NCI-H146 treated with DMSO at 0.1 percent for 48 hours (cell line): Measurements from ENCODE around the gene GPR21.

Source experiments
- DNase-seq: peaks from one replicate; lab custom pipeline; 2025; ENCODE audit not compliant: unreplicated experiment; lab: John Stamatoyannopoulos, UW

Gene GPR21

DNA sequence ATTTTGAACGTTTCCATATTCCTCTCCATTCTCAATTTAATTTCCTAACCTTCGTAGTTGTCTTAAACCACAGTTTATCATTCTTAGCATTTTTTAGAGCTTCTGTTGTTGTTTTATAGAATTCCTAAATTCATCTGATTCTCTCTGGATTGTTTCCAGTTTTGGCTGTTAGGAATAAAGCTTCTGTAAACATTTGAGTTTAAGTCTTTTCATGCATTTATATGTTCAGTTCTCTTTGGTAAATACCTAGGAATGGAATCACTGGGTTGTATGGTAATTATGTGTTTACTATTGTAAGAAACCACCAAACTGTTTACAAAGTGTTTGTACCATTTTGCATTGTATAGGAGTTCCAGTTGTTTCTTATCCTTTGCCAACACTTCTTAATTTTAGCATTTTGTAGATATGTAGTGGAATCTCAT, 29.7 kb downstream of the GPR21 start:
- no peak for DNase-seq

DNA sequence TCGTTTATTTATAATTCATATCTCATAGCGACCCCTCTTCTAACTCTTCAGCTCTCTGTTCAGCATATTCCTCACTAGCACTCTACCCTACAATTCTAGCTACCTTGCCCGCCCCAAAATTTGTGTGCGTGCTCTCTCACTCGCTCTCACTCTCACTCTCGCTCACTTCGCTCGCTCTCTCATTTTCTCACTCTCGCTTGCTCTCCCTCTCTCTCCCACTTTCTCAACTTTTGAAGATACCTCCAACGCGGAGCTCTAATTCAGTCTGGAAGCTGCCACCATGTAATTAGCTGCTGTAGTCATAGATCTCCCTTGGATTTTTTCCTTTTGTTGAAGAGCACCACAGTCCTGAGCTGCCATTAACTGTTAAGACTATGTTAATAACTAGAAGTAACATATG, 30.4 kb downstream of the GPR21 start:
- no peak for DNase-seq

GRCh38 chr9:123064716-123065115, 31.2 kb downstream of the GPR21 start:
- DNase-seq, result no peak

DNA sequence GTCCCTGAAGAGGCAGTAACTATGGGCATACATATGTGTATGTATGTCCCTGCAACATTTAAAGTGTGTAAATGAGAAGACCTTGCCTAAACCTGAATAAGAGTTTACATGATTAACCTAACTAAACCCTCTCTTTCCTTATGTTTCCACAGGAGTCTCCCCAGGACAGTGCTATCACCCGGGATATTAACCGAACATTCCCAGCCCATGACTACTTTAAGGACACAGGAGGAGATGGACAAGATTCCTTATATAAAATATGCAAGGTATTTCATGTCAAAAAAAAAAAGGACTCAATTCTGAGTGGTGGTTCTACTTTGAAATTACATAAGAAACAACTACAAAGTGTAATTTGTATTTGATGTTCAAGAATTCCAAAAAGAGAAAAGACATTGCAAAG, 31.7 kb downstream of the GPR21 start:
- no peak for DNase-seq

DNA sequence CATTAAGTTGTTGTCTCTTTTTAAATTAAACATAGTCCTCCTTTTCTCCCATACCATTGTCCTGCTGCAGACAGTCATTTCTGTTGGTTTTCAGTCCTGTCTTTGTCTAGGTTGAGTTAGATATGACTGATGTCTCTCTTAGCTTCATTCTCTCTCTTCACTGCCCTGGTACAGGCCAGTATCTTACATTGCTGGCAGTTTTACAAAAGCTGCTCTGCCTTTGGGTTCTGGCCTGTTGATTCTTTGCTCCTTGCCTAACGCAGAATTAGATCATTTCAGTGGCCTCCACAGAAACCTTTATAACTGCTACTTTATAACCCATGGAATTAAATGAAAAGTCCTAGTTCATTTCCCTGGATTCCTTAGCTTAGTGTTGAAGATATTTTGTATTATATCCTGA, 33.7 kb downstream of the GPR21 start:
- DNase-seq, result no peak

- no peak for DNase-seq
These were observed 35.6 kb downstream of the GPR21 start for GRCh38 chr9:123069010-123069481.

DNA sequence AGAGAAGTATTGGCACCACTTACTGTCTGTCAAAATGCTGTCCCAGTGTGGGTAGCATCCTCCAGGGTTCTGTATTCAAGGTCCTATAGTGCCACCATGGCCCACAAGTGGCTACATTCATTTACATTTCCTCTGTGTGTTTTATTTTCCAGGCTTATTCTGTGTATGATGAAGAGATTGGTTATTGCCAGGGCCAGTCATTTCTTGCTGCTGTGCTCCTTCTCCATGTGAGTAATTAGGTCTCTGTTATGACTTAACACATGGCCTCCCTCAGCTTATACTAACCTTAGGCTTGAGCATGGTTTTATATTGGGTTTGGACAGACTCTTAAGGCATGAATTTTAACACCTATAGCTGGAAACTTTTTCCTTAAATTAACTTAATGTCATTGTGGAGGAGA, 36.7 kb downstream of the GPR21 start:
- DNase-seq, result no peak

GRCh38 chr9:123072407-123072995, 39.0 kb downstream of the GPR21 start:
- no peak for DNase-seq

GRCh38 chr9:123073441-123073840, 40.0 kb downstream of the GPR21 start:
- no peak for DNase-seq

GRCh38 chr9:123073991-123074422, 40.5 kb downstream of the GPR21 start:
- no peak for DNase-seq

DNA sequence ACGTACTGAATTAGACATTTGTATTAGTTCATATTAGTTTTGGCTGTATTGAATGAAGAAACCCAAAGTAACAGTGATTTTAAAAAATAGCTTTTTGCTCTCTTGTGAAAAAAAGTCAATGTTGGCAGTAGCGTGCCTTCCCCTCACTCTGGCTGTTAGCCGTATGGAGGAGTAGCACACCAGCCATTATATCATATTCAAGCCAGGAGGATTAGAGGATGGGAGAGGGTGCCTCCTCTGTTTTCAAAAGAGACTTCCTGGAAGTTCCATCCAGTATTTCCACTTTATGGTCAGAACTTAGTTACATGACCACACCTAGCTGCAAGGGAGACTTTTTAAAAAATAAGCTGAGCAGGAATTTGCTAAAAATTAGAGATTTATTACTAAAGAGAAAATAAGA, 41.2 kb downstream of the GPR21 start:
- no peak for DNase-seq

GRCh38 chr9:123080444-123080843, 47.0 kb downstream of the GPR21 start:
- DNase-seq, result no peak

DNA sequence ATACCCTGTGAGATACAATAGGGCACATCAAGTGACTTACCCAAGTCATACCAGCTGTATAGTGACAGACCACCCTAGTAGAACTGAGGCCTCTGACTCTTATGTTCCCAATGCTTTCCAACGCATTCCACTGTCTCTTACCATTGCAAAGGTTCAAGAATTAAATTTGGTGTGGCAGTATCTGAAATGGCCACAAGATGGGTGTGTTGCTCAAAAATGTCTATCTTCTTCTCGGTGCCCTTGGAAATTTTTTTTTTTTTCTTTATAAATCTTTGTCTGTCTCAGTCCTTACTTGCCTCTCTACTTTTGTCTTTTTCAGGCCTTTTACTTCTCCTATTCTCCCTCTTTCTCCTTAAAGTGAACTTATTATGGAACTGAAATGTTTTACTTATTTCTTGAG, 48.4 kb downstream of the GPR21 start:
- DNase-seq, result no peak

DNA sequence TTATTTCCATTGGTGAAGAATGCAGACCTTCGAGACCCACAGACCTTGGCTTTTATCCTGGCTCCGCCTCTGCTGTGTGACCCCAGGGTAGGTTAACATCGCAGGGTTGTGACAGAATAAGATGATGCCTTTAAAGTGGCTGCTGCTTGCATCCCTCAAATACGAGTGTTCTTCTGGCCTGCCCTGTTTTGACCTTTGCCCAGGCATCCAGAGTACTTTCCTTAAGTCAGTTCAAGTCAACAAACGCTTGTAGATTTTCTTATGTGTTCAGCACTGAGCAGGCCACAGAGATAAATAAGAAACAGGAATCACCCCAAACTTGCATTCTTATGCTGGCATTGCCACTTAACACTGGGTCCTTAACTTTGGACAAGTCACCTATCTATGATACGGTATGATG, 50.2 kb downstream of the GPR21 start:
- no peak for DNase-seq

DNA sequence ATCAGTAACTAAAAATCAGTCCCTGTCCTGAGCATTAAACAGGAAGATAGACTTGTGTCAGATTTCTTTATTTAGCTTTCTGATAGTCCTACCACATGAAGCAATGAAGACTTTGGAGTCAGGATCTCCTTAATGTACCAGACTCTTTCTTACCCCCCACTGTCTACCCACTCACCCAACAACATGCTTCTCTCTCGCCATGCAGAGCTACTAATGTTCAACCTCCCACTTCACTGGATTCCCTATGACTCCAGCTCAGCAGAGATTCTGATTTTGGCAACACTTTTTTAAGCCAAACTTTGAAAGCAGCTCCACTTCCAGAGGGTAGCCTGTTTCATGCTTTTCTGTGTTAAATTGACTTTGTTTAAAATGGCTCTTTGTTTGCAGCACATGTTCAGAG, 50.8 kb downstream of the GPR21 start:
- no peak for DNase-seq
